ENCODE data around the gene TMEM270. TPM values are rescaled to one million over a fixed set of nuclear protein-coding genes. Genes with fewer than 3 reads are reported as not detected.
"Not testable (repeated sequence)": the region's sequence is repeated elsewhere in the genome, so short reads cannot be mapped to it uniquely, and the experiment has no call there.

The TMEM270 gene
- total and polyA plus RNA-seq, 2 of the 8 experiments (the other 6 are each of a cell fraction or from before 2014, with no cell fraction given): 0.26 TPM; not detected in 1

GRCh38 chr7:73844848-73845460 is 16.0 kb upstream of the TMEM270 start (continued):
- TF ChIP-seq SP1 (IDR thresholded peaks at IDR 0.05; ENCODE audit: low read depth, low read length): no peak
- TF ChIP-seq, protein P1, sequence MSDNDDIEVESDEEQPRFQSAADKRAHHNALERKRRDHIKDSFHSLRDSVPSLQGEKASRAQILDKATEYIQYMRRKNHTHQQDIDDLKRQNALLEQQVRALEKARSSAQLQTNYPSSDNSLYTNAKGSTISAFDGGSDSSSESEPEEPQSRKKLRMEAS (IDR thresholded peaks at IDR 0.05): no peak
- TF ChIP-seq TBP (IDR thresholded peaks at IDR 0.05; ENCODE audit: low read depth, low read length): no peak

DNA sequence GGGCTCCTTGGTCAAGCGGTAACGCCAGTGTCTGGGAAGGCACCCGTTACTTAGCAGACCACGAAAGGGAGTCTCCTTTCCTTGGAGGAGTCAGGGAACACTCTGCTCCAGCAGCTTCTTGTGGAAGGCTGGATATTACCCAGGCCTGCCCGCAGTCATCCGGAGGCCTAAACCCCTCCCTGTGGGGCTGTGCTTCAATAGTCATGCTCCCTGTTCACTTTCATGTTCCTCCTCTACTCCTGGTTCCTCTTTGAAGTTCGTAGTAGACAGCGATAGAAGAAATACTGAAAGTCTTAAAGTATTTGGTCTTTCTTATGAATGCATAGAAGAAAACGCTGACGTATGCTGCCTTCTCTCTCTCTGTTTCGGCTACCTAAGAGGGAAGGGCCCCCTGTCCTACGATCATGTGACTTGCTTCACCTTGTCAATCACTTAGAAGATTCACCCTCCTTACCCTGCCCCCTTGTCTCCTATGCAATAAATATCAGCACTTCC is 15.2 kb upstream of the TMEM270 start:
- ChIA-PET CTCF (ENCODE audit: partially characterized antibody) (interaction anchor here (7.1 kb wide), 1 partner anchor 35 kb away, joined by 61 read pairs; no protein-coding TSS in a partner anchor), POLR2A (ENCODE audit: partially characterized antibody) (interaction anchor here (6.3 kb wide), 1 partner anchor 15 kb away, joined by 26 read pairs; the partner anchor contains the start of gene CLDN4)
- not testable (repeated sequence) for H3K4me2 ChIP-seq (ENCODE audit: insufficient read depth in 1 of 2, low read depth in 2 of 2, low read length in 2 of 2); H3K23me2 ChIP-seq (ENCODE audit: low read depth, low read length); H2AK5ac ChIP-seq (ENCODE audit: low read depth, low read length); H3K79me1 ChIP-seq (ENCODE audit: low read depth, low read length); H2BK12ac ChIP-seq (ENCODE audit: low read depth, low read length); H3K27ac ChIP-seq (ENCODE audit: low read depth, low read length); H3K4me1 ChIP-seq (replicated peaks in 1 of 4; ENCODE audit: control insufficient read depth in 3 of 4, insufficient read depth in 4 of 4, low read length in 3 of 4); H3K79me2 ChIP-seq (ENCODE audit: control insufficient read depth in 1 of 2, insufficient read depth in 2 of 2, low read length in 2 of 2); H4K8ac ChIP-seq (ENCODE audit: extremely low read depth, insufficient read depth, low read length); H2BK15ac ChIP-seq (ENCODE audit: low read length); H3K18ac ChIP-seq (ENCODE audit: extremely low read depth, low read length); H3K9ac ChIP-seq (replicated peaks in 1 of 4; ENCODE audit: extremely low read depth in 1 of 4, low read depth in 3 of 4, low read length in 3 of 4); H3K4ac ChIP-seq (replicated peaks; ENCODE audit: insufficient read length, low read depth, low read length); H3K23ac ChIP-seq (ENCODE audit: insufficient read length); H4K5ac ChIP-seq (ENCODE audit: insufficient read length, low read depth, low read length); H2BK20ac ChIP-seq (ENCODE audit: low read length); H4K91ac ChIP-seq (replicated peaks; ENCODE audit: insufficient read length, low read length); H3K36me3 ChIP-seq (ENCODE audit: control insufficient read depth in 2 of 4, insufficient read depth in 4 of 4, low read length in 3 of 4); H3K14ac ChIP-seq (ENCODE audit: insufficient read length); H4K20me1 ChIP-seq (replicated peaks in 1 of 2; ENCODE audit: control insufficient read depth in 1 of 2, insufficient read depth in 2 of 2, low read length in 2 of 2); H3K9me3 ChIP-seq (ENCODE audit: insufficient read depth in 2 of 2, low read depth in 1 of 2, low read length in 1 of 2); DNase-seq (ENCODE audit: low read depth in 1 of 2, low spot score in 2 of 2); H3K56ac ChIP-seq (replicated peaks; ENCODE audit: insufficient read length, low read depth, low read length); H3K27me3 ChIP-seq (replicated peaks in 1 of 4; ENCODE audit: control insufficient read depth in 3 of 4, extremely low read depth in 1 of 4, insufficient read depth in 3 of 4, low read length in 3 of 4); FAIRE-seq; H2BK120ac ChIP-seq (replicated peaks; ENCODE audit: low read depth, low read length); H3K4me3 ChIP-seq (ENCODE audit: extremely low read depth in 1 of 4, insufficient read depth in 2 of 4, low read depth in 3 of 4, low read length in 4 of 4)
- 80% methylated on average over 12 of the region's 12 CpGs; no CpG with 5 or more reads in 1 of the 2 experiments for WGBS, 2 experiments (ENCODE audit: extremely low coverage in 1 of 2, insufficient coverage in 1 of 2, insufficient read length in 1 of 2, insufficient replicate concordance in 2 of 2, low coverage in 1 of 2, low lambda C conversion rate in 2 of 2, missing lambda C conversion rate in 1 of 2)
- Histone ChIP-seq H2AFZ (ENCODE audit: low read length) (peak overlapping the region; percentile 35; the same call in 1 of the 2 replicates), H2BK5ac (ENCODE audit: low read depth, low read length) (0 out of 2 replicates have a peak overlapping the region, but pooled peaks have one; percentile 5)
